ENCODE data around the gene TLR1.
"Not testable (repeated sequence)": the region's sequence is repeated elsewhere in the genome, so short reads cannot be mapped to it uniquely, and the experiment has no call there.

TLR1 gene

DNA sequence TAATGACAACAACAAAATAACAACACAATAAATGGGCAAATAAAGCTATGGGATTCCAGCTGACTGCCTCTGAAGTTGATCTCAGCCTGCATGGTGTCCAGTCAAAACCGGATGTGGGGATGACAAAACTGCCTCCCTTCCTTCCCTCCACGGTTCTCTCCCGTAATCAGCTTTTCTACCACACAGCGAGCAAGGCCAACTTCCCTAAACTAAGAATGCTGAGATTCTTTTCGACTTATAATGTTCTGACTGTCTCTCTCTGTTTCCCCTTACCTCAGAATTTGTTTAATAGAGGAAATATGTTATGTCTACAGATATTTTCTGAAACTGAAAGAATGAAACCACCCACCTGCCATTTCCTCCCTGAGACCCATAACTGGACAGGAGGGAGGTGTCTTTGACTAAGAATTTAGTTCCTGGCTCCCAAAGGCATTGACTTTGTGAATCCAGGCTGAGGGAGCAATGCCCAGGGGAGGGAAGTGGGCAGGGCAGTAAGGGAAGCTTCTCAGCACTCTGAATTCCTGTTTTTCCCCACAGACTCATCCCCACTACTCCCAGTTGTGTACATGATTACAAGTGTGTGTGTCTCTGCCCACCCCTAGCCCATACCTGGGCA, 1.0 kb upstream of the TLR1 start:
- peak; percentile 33 for DNase-seq

- DNase-seq, result peak; percentile 43
These were observed 548 bp downstream of the TLR1 start for GRCh38 chr4:38803833-38804653.

DNA sequence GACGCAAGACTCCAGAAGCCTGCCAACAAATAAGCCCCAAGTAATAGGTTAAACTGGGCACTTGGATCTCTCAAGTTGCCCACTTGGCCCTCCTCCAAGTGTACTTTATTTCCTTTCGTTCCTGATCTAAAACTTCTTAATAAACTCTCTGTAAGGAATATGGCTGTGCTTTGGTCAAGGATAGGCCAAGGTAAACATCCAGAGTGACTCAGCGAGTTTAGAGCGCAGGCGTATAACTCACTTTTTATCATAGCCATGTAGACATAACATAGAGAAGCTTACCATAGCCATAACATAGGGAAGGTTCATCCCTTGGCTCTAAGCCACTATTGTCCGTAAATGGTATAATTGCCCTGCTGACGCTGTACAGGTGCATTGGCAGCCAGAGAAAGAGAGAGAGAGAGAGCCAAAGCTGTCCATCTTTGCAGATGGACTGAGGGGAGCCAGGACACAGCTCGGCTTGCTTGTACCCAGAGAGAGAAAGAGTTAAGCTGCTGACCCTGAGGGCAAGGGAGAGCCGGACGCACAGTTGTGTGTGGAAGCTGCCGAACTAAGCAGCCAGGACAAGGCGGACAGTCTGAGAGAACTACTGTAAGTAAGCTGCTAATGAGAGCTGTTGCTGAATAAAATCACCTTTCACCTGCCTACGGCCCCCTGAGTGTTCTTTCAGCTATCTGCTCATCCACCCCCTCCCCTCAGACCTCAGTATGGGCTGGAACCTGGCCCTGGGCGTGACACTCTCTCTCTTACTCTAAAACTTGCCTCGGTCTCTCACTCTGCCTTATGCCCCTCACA, 1.8 kb downstream of the TLR1 start:
- DNase-seq, result no peak

GRCh38 chr4:38800961-38801450, 3.6 kb downstream of the TLR1 start:
- no peak for DNase-seq

DNA sequence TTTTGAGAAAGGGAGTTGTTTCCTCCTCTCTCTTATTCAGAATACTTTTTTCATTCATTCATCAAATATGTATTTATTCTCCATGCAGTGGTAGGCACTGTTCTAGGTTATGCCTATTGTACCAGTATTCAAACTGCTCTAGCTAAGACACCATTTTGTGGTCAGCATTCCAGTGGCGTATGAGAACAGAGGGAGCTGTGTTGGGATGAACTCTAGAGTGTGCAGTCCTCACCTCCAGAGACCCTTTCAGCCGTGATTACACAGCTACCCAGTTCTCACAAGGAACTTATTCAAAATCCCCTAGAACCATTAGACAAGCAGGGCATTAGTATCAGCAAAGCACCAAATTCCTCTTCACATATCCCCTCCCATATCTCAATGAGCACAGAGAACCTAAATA, 4.2 kb downstream of the TLR1 start:
- DNase-seq, result no peak

GRCh38 chr4:38795087-38795486, 9.5 kb downstream of the TLR1 start:
- DNase-seq, result no peak

- no peak for DNase-seq
These were observed 10.5 kb downstream of the TLR1 start for GRCh38 chr4:38794051-38794450.

- DNase-seq, result no peak
These were observed 13.6 kb downstream of the TLR1 start for GRCh38 chr4:38791010-38791409.

DNA sequence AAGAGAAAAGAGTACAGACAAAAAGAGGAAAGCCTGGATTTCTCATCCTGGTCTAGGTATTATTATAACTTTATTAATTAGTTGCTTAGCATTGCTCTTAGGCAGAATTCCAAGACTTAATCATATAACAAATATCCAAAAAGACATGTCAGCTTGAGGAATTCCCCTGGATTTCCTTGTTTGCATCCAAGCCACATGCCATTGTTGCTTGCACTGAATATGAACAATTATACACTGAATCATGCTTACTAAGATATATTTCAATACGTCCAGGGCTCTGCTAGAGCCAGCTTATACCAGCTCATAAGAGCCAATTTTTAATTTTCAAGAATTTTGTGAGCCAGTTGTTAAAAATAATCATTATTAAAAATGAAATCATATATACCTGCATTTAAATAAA, 16.3 kb downstream of the TLR1 start:
- no peak for DNase-seq

- DNase-seq, result no peak
These were observed 16.9 kb downstream of the TLR1 start for GRCh38 chr4:38787693-38788092.

DNA sequence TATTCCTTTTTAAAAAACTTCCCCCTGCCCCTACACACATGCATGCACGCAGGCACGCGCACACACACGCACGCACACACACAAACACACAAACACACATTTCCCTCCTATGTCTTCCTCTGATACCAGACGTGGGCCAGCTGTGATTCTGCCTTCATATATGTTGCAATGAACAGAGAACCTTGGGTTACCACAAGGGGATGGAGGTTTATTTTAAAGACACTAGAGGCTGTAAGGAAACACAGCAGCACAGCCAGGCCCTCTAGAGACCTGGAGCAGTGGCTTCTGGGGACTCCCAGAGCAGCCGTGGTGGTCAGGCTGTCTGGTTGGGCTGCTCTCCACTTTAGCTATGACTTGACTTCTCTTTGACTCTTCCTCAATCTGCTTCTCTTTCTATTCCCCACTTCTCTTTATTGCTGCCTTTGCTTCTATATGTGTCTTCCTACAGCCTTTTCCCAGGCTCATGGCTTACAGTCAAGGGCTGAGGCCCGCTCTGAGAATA, 18.6 kb downstream of the TLR1 start:
- DNase-seq, result no peak

GRCh38 chr4:38785041-38785790, 19.4 kb downstream of the TLR1 start:
- no peak for DNase-seq

GRCh38 chr4:38784141-38784540, 20.4 kb downstream of the TLR1 start:
- no peak for DNase-seq

DNA sequence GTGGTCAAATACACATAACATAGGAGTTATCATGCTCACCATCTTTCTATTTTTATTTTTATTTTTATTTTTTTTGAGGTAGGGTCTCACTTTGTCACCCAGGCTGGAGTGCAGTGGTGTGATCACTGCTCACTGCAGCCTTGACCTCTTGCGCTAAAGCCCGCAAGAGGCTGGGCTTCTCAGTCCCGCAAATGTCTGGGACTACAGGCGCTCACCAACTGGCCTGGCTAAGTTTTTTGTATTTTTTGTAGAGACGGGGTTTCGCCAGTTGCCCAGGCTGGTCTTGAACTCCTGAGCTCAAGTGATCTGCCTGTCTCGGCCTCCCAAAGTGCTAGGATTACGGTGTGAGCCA, 21.5 kb downstream of the TLR1 start:
- DNase-seq, result no peak

DNA sequence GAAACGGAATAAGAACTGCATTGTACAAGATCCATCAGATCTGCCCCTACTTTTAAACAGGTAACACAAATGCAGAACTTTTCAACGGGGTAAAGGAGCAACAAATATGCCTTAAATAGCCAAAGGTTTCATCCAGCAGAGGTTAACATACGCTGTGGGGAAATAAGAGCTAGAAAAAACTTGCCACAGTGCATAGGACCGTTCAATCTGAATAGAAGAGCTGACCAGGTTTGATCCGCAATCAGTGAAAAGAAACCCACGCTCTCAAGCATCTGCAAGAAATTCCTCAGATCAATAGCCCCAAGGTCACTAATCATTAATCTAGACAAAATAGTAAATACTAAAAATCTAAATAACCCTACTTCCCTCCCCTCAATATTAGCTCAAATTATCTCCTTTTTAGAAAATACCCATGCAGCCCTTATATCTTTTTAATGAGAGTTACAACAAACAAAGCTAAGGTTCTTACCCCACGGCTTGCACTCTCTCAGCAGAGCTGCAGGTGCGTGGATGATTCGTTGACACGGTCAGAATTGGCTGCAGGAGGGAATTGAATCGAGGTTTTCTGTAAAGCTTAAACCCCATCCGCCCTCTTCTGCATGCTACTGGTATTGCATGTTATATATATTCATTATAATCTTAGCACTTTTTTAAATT, 22.0 kb downstream of the TLR1 start, which contains the start of gene TLR10:
Gene TLR10 (minus strand): TSS at position 539 of the 657 bp plus-strand sequence. CDS start 7,400 bp downstream, outside the sequence.
- DNase-seq, result peak; percentile 57

- DNase-seq, result no peak
These were observed 22.7 kb downstream of the TLR1 start for GRCh38 chr4:38781854-38782261.

GRCh38 chr4:38780833-38781484, 23.6 kb downstream of the TLR1 start:
- no peak for DNase-seq

- no peak for DNase-seq
These were observed 24.8 kb downstream of the TLR1 start for GRCh38 chr4:38779790-38780189.

GRCh38 chr4:38777925-38778324, 26.7 kb downstream of the TLR1 start:
- not testable (repeated sequence) for DNase-seq

DNA sequence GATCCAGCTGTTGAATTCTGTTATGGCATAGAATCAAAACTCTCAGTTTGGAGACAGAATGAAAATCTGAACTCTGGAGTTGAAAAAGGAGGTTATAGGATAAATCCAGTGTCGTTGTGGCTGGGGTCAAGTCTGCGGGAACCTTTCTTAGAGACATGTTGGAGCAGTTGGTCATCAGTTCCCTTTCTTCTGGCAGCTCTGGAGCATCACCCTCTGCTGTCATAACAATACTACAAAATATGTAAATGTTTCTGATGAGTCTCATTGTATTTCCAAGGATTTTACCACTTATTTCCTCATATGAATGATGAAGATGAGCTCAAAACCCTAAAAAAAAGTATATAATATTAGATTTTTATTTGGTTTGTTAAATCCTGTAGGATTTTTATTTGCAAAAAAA, 29.3 kb downstream of the TLR1 start:
- no peak for DNase-seq

DNA sequence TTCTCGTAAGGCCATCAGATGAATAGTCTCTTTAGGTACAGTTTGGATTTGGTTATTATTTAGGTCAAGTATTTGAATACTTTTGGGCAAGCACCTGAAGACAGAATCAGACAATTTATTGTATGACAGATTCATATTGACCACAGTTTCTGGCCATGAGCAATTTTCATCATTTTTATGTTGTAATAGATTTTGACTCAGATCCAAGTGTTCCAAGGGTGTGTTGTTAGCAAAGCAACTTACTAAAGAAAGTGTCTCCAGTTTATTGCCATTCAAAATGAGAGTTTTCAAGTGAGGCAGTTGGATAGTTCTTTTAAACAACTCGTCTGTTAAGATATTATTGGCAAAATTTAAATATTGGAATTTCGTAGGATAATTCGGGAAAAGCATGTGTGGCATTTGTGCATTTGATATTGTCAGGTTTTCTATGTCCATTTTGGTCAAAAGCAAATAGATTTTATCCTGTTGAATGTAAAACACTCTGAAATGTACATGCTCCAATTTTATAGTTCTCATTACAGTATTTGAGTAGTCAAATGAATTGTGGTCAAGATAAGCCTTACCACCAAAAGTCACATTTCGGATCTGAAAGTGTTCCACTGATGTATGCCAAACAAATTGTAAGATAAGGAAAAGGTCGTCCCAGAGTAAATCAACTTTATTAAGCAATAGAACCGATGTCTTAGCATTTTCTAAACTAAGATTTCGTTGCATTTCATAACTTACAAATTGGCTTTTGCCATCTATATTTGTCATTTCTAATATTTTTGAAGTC, 30.2 kb downstream of the TLR1 start:
- DNase-seq, result no peak

Data from CD4-positive, alpha-beta T cell treated with Interleukin-6 for 4 hours (primary cell).